ENCODE measurements around the gene RPL7L1. TPM values are rescaled to one million over a fixed set of nuclear protein-coding genes. Genes with fewer than 3 reads are reported as not detected.
"Not testable (repeated sequence)": the region's sequence is repeated elsewhere in the genome, so short reads cannot be mapped to it uniquely, and the experiment has no call there.

RPL7L1 gene
- total RNA-seq, 1 donor from 2014 or later, result 71.5 TPM

DNA sequence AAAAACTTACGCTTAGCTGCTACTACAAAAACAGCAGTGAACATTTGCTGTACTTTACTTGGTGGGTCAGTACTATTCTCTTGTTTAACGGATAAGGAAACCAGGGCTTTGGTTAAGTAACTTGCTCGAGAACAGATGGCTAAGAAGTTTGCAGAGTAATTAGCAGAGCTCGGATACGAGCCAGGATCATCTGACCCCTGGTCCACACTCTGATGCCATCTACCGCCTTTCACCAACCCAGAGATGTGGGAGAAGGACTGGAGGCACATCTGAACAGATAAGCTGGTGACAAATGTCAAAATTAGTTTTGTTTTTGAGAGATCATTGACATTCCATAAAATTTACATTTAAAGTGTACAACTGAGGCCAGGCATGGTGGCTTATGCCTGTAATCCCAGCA, 18.9 kb upstream of the RPL7L1 start:
- H3K9ac ChIP-seq (ENCODE audit: low read depth in 1 of 3, low read length in 3 of 3), result no peak overlapping the region
- no peaks in the 10 kb centered on the region for H3K9me3 ChIP-seq (ENCODE audit: control insufficient read depth in 3 of 3, low read length in 3 of 3)
- H3K27ac ChIP-seq (ENCODE audit: low read depth, low read length), result no peak overlapping the region
- no peak overlapping the region for H3K4me3 ChIP-seq (ENCODE audit: low read length in 3 of 3)
- H3K36me3 ChIP-seq (ENCODE audit: control insufficient read depth in 3 of 3, insufficient read depth in 3 of 3, low read length in 3 of 3), result peaks cover 45 to 75% (median 62%) of the 10 kb centered on the region in 3 donors
- no peaks in the 10 kb centered on the region for H3K4me1 ChIP-seq (ENCODE audit: control insufficient read depth in 3 of 3, insufficient read depth in 3 of 3, low read length in 3 of 3)
- H3K27me3 ChIP-seq (ENCODE audit: control insufficient read depth in 3 of 3, insufficient read depth in 3 of 3, low read length in 3 of 3), result no peaks in the 10 kb centered on the region

DNA sequence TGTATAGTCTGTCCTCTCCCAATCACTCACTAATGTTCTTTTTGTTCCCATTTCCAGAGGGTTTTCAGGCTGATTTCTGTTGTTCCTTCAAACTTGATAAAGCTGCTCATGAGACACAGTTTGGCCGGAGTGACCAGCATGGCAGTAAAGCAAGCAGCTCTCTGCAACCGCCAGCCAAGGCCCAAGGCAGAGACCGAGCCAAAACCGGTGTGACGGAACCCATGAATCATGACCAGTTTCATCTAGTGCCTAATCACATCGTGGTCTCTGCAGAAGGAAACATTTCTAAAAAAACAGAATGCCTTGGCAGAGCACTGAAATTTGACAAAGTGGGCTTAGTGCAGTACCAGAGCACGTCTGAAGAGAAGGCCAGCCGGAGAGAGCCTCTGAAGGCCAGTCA, 14.8 kb upstream of the RPL7L1 start:
- H3K27ac ChIP-seq (ENCODE audit: low read depth, low read length), result no peak overlapping the region
- H3K9me3 ChIP-seq (ENCODE audit: control insufficient read depth in 3 of 3, low read length in 3 of 3), result no peaks in the 10 kb centered on the region
- H3K4me1 ChIP-seq (ENCODE audit: control insufficient read depth in 3 of 3, insufficient read depth in 3 of 3, low read length in 3 of 3), result no peaks in the 10 kb centered on the region
- no peaks in the 10 kb centered on the region for H3K27me3 ChIP-seq (ENCODE audit: control insufficient read depth in 3 of 3, insufficient read depth in 3 of 3, low read length in 3 of 3)
- no peak overlapping the region for H3K9ac ChIP-seq (ENCODE audit: low read depth in 1 of 3, low read length in 3 of 3)
- no peak overlapping the region for H3K4me3 ChIP-seq (ENCODE audit: low read length in 3 of 3)
- H3K36me3 ChIP-seq (ENCODE audit: control insufficient read depth in 3 of 3, insufficient read depth in 3 of 3, low read length in 3 of 3), result peaks cover 33 to 59% (median 57%) of the 10 kb centered on the region in 3 donors

DNA sequence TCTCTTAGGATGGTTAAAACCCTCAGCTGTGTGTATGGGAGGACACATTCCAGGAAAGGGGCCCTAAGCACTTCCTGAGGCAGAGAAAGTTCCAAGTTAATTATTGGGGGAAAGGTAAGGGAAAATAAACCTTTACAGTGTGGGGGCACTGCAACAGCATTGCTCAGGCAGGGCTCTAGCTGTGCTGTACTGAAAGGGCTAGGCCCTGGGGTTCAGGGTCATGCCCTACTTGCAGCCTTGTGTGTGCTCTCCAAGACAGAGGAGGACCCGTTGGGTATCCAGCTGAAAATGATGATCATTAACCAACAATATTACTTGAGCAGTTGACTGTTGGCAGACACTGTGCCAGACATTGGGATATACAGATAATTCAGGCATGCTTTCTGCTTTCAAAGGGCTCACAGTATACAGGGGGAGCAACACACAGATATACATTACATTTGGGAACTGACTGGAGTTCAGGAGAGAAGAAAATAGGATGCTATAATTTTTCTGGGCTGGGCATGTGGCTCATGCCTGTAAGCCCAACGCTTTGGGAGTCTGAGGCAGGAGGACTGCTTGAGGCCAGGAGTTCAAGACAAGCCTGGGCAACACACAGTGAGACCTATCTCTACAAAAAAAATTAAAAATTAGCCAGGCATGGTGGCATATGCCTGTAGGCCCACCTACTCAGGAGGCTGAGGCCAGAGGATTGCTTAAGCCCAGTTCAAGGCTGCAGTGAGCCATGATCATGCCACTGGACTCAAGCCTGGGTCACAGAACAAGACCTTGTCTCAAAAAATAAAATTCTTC, 9.1 kb upstream of the RPL7L1 start:
- Histone ChIP-seq H3K27ac (ENCODE audit: low read depth, low read length) (no peak overlapping the region), H3K9me3 (ENCODE audit: control insufficient read depth in 3 of 3, low read length in 3 of 3) (no peaks in the 10 kb centered on the region), H3K4me3 (ENCODE audit: low read length in 3 of 3) (no peak overlapping the region), H3K9ac (ENCODE audit: low read depth in 1 of 3, low read length in 3 of 3) (no peak overlapping the region), H3K27me3 (ENCODE audit: control insufficient read depth in 3 of 3, insufficient read depth in 3 of 3, low read length in 3 of 3) (no peaks in the 10 kb centered on the region), H3K36me3 (ENCODE audit: control insufficient read depth in 3 of 3, insufficient read depth in 3 of 3, low read length in 3 of 3) (peaks cover 9 to 26% (median 15%) of the 10 kb centered on the region in 3 donors), H3K4me1 (ENCODE audit: control insufficient read depth in 3 of 3, insufficient read depth in 3 of 3, low read length in 3 of 3) (no peaks in the 10 kb centered on the region)

DNA sequence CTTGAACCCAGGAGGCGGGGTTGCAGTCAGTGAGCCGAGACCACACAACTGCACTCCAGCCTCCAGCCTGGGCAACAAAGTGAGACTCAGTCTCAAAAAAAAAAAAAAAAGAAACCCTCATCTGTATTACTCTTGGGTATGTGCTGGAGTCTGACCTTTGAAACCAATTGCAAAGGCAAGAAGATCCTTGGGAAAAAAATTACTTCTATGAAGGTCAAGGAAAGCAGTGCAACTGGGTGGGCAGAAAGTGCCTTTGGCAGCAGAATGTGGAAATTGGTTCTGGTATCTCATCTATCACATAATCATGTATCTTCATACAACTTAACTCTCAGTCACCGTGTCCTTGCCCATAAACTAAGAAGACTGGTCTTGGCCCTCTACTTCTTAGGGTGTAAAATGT, 7.7 kb upstream of the RPL7L1 start:
- Histone ChIP-seq H3K27me3 (ENCODE audit: control insufficient read depth in 3 of 3, insufficient read depth in 3 of 3, low read length in 3 of 3) (no peaks in the 10 kb centered on the region), H3K4me1 (ENCODE audit: control insufficient read depth in 3 of 3, insufficient read depth in 3 of 3, low read length in 3 of 3) (no peaks in the 10 kb centered on the region), H3K9me3 (ENCODE audit: control insufficient read depth in 3 of 3, low read length in 3 of 3) (no peaks in the 10 kb centered on the region), H3K36me3 (ENCODE audit: control insufficient read depth in 3 of 3, insufficient read depth in 3 of 3, low read length in 3 of 3) (peaks cover 5 to 18% (median 9%) of the 10 kb centered on the region in 3 donors), H3K27ac (ENCODE audit: low read depth, low read length) (no peak overlapping the region), H3K4me3 (ENCODE audit: low read length in 3 of 3) (no peak overlapping the region), H3K9ac (ENCODE audit: low read depth in 1 of 3, low read length in 3 of 3) (no peak overlapping the region)

DNA sequence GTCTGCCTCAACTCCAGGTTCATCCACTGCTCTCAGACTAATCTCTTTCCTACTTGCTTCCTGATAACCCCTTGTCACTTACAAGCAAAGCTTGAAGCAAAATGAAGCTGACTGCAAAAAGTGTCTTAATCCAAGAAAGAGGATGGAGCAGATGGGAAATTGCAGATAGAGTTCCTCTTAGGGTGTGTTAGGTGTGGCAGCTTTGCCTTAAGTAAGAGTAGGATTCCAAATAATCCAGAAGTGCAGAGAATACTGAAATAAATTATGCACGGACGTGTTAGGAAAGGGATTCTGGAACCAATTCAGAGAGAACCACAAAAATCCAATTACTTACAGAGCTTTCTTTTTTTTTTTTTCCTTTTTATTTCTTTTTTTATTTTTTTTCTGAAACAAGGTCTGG, 6.1 kb upstream of the RPL7L1 start:
- Histone ChIP-seq H3K9ac (ENCODE audit: low read depth in 1 of 3, low read length in 3 of 3) (no peak overlapping the region), H3K9me3 (ENCODE audit: control insufficient read depth in 3 of 3, low read length in 3 of 3) (no peaks in the 10 kb centered on the region), H3K27ac (ENCODE audit: low read depth, low read length) (no peak overlapping the region), H3K4me3 (ENCODE audit: low read length in 3 of 3) (no peak overlapping the region), H3K27me3 (ENCODE audit: control insufficient read depth in 3 of 3, insufficient read depth in 3 of 3, low read length in 3 of 3) (no peaks in the 10 kb centered on the region), H3K36me3 (ENCODE audit: control insufficient read depth in 3 of 3, insufficient read depth in 3 of 3, low read length in 3 of 3) (peaks cover 0 to 5% (median 4%) of the 10 kb centered on the region in 3 donors), H3K4me1 (ENCODE audit: control insufficient read depth in 3 of 3, insufficient read depth in 3 of 3, low read length in 3 of 3) (peaks cover 2 to 5% (median 3%) of the 10 kb centered on the region in 3 donors)

DNA sequence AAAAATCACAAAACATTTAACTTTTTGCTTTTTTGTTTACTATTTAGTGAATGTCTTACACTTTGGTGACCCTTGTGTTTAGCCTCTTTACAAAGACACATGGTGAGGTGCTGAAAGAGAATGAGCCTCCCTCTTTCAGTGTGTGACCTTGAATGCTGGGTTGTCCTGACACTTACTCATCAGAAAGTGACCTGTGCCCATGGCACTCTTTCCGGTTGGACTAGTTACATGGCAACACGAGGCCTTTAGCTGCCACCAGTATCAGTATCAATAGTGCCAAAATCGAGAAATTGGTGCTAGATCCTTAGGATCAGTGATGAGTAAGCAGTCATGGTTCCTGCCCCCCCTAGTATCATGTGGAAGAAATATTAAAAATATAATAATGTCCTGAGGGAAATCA, 1.7 kb upstream of the RPL7L1 start:
- H3K9me3 ChIP-seq (ENCODE audit: control insufficient read depth in 3 of 3, low read length in 3 of 3), result no peaks in the 10 kb centered on the region
- no peaks in the 10 kb centered on the region for H3K27me3 ChIP-seq (ENCODE audit: control insufficient read depth in 3 of 3, insufficient read depth in 3 of 3, low read length in 3 of 3)
- H3K27ac ChIP-seq (ENCODE audit: low read depth, low read length), result no peak overlapping the region
- peaks cover 0 to 4% (median 0%) of the 10 kb centered on the region in 3 donors for H3K36me3 ChIP-seq (ENCODE audit: control insufficient read depth in 3 of 3, insufficient read depth in 3 of 3, low read length in 3 of 3)
- peak overlapping the region in 2 of 3 donors; percentile 54 to 66 for H3K9ac ChIP-seq (ENCODE audit: low read depth in 1 of 3, low read length in 3 of 3)
- peaks cover 10 to 21% (median 14%) of the 10 kb centered on the region in 3 donors for H3K4me1 ChIP-seq (ENCODE audit: control insufficient read depth in 3 of 3, insufficient read depth in 3 of 3, low read length in 3 of 3)
- no peak overlapping the region for H3K4me3 ChIP-seq (ENCODE audit: low read length in 3 of 3)

DNA sequence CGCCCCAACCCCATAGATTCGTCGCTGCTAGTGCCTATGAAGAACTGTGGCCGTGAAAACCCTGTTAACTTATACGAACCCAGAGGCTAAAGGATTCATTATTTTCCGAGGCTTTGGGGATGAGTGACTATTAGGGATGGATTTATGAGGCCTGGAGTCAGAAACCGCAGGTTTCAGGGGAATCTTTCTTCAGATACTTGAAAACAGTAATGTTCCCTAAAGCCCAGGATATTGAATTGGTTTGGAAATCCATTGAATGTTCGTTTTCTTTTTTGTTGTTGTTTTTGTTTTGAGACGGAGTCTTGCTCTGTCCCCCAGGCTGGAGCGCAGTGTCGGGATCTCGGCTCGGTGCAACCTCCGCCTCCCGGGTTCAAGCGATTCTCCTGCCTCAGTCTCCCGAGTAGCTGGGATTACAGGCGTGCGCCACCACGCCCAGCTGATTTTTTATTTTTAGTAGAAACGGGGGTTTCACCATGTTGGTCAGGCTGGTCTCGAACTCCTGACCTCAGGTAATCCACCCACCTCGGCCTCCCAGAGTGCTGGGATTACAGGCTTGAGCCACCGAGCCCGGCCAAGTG, 913 bp downstream of the RPL7L1 start:
- H3K27me3 ChIP-seq (ENCODE audit: control insufficient read depth in 3 of 3, insufficient read depth in 3 of 3, low read length in 3 of 3); H3K9me3 ChIP-seq (ENCODE audit: control insufficient read depth in 3 of 3, low read length in 3 of 3): not testable (repeated sequence)
- Histone ChIP-seq H3K27ac (ENCODE audit: low read depth, low read length) (peak overlapping the region; percentile 89), H3K36me3 (ENCODE audit: control insufficient read depth in 3 of 3, insufficient read depth in 3 of 3, low read length in 3 of 3) (peaks cover 23 to 29% (median 23%) of the 10 kb centered on the region in 3 donors), H3K4me3 (ENCODE audit: low read length in 3 of 3) (peak overlapping the region; percentile 83 to 98 (median 96)), H3K9ac (ENCODE audit: low read depth in 1 of 3, low read length in 3 of 3) (peak overlapping the region; percentile 93 to 98 (median 98)), H3K4me1 (ENCODE audit: control insufficient read depth in 3 of 3, insufficient read depth in 3 of 3, low read length in 3 of 3) (peaks cover 10 to 21% (median 14%) of the 10 kb centered on the region in 3 donors)

DNA sequence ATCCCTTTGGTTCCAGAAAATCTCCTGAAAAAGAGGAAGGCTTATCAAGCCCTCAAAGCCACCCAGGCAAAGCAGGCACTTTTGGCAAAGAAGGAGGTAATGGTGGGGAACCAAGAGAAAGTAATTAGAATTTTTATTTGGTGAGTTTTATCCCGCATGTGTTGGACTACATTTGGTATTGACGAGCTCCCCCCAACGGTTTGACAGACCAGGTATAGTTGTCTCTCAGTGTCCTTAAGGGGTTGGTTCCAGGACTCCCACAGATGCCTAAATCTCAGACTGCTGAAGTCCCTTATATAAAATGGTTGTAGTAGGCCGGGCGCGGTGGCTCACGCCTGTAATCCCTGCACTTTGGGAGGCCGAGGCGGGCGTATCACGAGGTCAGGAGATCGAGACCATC, 1.5 kb downstream of the RPL7L1 start:
- peak overlapping the region; percentile 89 for H3K27ac ChIP-seq (ENCODE audit: low read depth, low read length)
- peaks cover 24 to 35% (median 29%) of the 10 kb centered on the region in 3 donors for H3K36me3 ChIP-seq (ENCODE audit: control insufficient read depth in 3 of 3, insufficient read depth in 3 of 3, low read length in 3 of 3)
- H3K9ac ChIP-seq (ENCODE audit: low read depth in 1 of 3, low read length in 3 of 3), result peak overlapping the region; percentile 66 to 98 (median 98)
- not testable (repeated sequence) for H3K9me3 ChIP-seq (ENCODE audit: control insufficient read depth in 3 of 3, low read length in 3 of 3); H3K27me3 ChIP-seq (ENCODE audit: control insufficient read depth in 3 of 3, insufficient read depth in 3 of 3, low read length in 3 of 3)
- H3K4me1 ChIP-seq (ENCODE audit: control insufficient read depth in 3 of 3, insufficient read depth in 3 of 3, low read length in 3 of 3), result peaks cover 10 to 21% (median 14%) of the 10 kb centered on the region in 3 donors
- H3K4me3 ChIP-seq (ENCODE audit: low read length in 3 of 3), result peak overlapping the region; percentile 83 to 98 (median 96)

DNA sequence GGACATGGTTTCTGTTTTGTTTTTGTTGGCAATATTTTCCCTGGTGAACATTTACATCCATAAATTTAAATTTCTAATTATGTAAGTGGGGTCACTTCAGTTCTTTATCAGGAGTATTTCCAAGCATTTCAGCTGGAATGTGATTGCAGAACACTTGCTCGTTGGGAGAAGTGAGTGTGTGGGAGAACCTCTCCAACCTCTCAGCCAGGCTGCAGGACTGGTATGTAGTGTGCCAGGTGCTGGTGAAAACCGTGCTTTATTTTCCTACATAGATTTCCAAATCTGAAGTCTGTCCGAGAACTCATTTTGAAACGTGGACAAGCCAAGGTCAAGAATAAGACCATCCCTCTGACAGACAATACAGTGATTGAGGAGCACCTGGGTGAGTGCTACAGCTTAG, 6.3 kb downstream of the RPL7L1 start:
- Histone ChIP-seq H3K4me1 (ENCODE audit: control insufficient read depth in 3 of 3, insufficient read depth in 3 of 3, low read length in 3 of 3) (peaks cover 10 to 17% (median 11%) of the 10 kb centered on the region in 3 donors), H3K4me3 (ENCODE audit: low read length in 3 of 3) (no peak overlapping the region), H3K9ac (ENCODE audit: low read depth in 1 of 3, low read length in 3 of 3) (no peak overlapping the region), H3K27ac (ENCODE audit: low read depth, low read length) (no peak overlapping the region), H3K27me3 (ENCODE audit: control insufficient read depth in 3 of 3, insufficient read depth in 3 of 3, low read length in 3 of 3) (no peaks in the 10 kb centered on the region), H3K9me3 (ENCODE audit: control insufficient read depth in 3 of 3, low read length in 3 of 3) (no peaks in the 10 kb centered on the region), H3K36me3 (ENCODE audit: control insufficient read depth in 3 of 3, insufficient read depth in 3 of 3, low read length in 3 of 3) (peaks cover 26 to 43% (median 32%) of the 10 kb centered on the region in 3 donors)

DNA sequence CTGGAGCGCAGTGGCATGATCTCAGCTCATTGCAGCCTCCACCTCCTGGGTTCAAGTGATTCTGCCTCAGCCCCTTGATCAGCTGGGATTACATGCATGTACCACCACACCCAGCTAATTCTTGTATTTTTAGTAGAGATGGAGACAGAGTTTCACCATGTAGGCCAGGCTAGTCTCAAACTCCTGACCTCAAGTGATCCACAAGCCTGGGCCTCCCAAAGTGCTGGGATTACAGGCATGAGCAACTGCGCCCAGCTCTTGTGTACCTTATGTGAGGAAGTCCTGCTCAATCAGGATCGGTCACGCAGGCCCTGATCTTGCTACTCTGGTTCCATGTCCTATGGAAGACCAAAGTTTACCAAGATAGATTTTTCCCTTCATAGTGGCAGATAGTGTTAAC, 8.8 kb downstream of the RPL7L1 start:
- not testable (repeated sequence) for H3K27me3 ChIP-seq (ENCODE audit: control insufficient read depth in 3 of 3, insufficient read depth in 3 of 3, low read length in 3 of 3); H3K9me3 ChIP-seq (ENCODE audit: control insufficient read depth in 3 of 3, low read length in 3 of 3); H3K4me3 ChIP-seq (ENCODE audit: low read length in 3 of 3); H3K27ac ChIP-seq (ENCODE audit: low read depth, low read length); H3K9ac ChIP-seq (ENCODE audit: low read depth in 1 of 3, low read length in 3 of 3)
- Histone ChIP-seq H3K4me1 (ENCODE audit: control insufficient read depth in 3 of 3, insufficient read depth in 3 of 3, low read length in 3 of 3) (peaks cover 12 to 17% (median 14%) of the 10 kb centered on the region in 3 donors), H3K36me3 (ENCODE audit: control insufficient read depth in 3 of 3, insufficient read depth in 3 of 3, low read length in 3 of 3) (peaks cover 23 to 34% (median 30%) of the 10 kb centered on the region in 3 donors)
